Fibroblast of the conjunctiva (primary cell): ENCODE measurements around the gene UCKL1.

Experiments
- DNase-seq: peaks from one replicate; pipeline ENCODE4 v3.0.0-alpha.2; 2010; ENCODE audit warnings: low read depth

Gene UCKL1

GRCh38 chr20:63958964-63959698, 2.9 kb upstream of the UCKL1 start:
- DNase-seq: no peak

- DNase-seq: no peak
Measured at GRCh38 chr20:63958471-63958870, 2.3 kb upstream of the UCKL1 start.

- no peak for DNase-seq
Measured at GRCh38 chr20:63957690-63958441, 1.6 kb upstream of the UCKL1 start.

- DNase-seq: peak; percentile 59
Measured at GRCh38 chr20:63957004-63957689, 931 bp upstream of the UCKL1 start.

GRCh38 chr20:63956664-63957003, 418 bp upstream of the UCKL1 start:
- no peak for DNase-seq

GRCh38 chr20:63955281-63955826, 862 bp downstream of the UCKL1 start:
- no peak for DNase-seq

- DNase-seq: no peak
Measured at GRCh38 chr20:63953764-63954429, 2.3 kb downstream of the UCKL1 start.

GRCh38 chr20:63952769-63953168, 3.4 kb downstream of the UCKL1 start:
- no peak for DNase-seq

- DNase-seq: no peak
Measured at GRCh38 chr20:63952210-63952535, 4.0 kb downstream of the UCKL1 start.

- no peak for DNase-seq
Measured at GRCh38 chr20:63951398-63952209, 4.6 kb downstream of the UCKL1 start.

GRCh38 chr20:63950701-63951397, 5.4 kb downstream of the UCKL1 start:
- no peak for DNase-seq

- no peak for DNase-seq
Measured at GRCh38 chr20:63947638-63948456, 8.4 kb downstream of the UCKL1 start.

- no peak for DNase-seq
Measured at GRCh38 chr20:63946986-63947637, 9.1 kb downstream of the UCKL1 start.

- DNase-seq: no peak
Measured at GRCh38 chr20:63945921-63946920, 10.0 kb downstream of the UCKL1 start.

GRCh38 chr20:63945031-63945658, 11.1 kb downstream of the UCKL1 start:
- DNase-seq: no peak

- no peak for DNase-seq
Measured at GRCh38 chr20:63944078-63944941, 11.9 kb downstream of the UCKL1 start.

GRCh38 chr20:63943808-63944077, 12.5 kb downstream of the UCKL1 start:
- DNase-seq: no peak
